ENCODE measurements around the gene BABAM2. TPM values are rescaled to one million over a fixed set of nuclear protein-coding genes. Genes with fewer than 3 reads are reported as not detected.

Gene BABAM2
- total RNA-seq, 1 experiment from 2014 or later = 46.1 TPM

GRCh38 chr2:28335666-28336065 is 445.1 kb downstream of the BABAM2 start:
- ChIA-PET POLR2A (ENCODE audit: unreplicated experiment) (interaction anchor here (0.6 to 0.7 kb wide), 2 partner anchors 583 to 771 kb away, joined by 3 read pairs; no protein-coding TSS in a partner anchor), CTCF (no interaction called here)
- H3K27me3 ChIP-seq (ENCODE audit: insufficient read depth, low read depth) = no peaks in the 10 kb centered on the region
- H3K4me1 ChIP-seq (replicated peaks; ENCODE audit: insufficient read depth) = peaks cover 24% of the 10 kb centered on the region
- intact Hi-C loops (cut with micrococcal nuclease; ENCODE audit: unreplicated experiment) = no loop called here
- DNase-seq = no peak
- H3K4me3 ChIP-seq = no peak overlapping the region
- H3K79me2 ChIP-seq (ENCODE audit: low read depth) = no peaks in the 10 kb centered on the region
- H2AFZ ChIP-seq = no peak overlapping the region
- BruUV-seq (replicated peaks) = no TSS peak
- H4K20me1 ChIP-seq (ENCODE audit: insufficient read depth) = no peaks in the 10 kb centered on the region
- H3K9me2 ChIP-seq (ENCODE audit: insufficient read depth) = no peaks in the 10 kb centered on the region
- no peak overlapping the region for H3K27ac ChIP-seq
- TF ChIP-seq CTCF (conservative IDR thresholded peaks at IDR 0.05) (no peak), EZH2 (IDR thresholded peaks at IDR 0.05; ENCODE audit: low read depth) (no peak)
- H3K9me3 ChIP-seq (ENCODE audit: insufficient read depth, low read depth) = no peaks in the 10 kb centered on the region
- no peaks in the 10 kb centered on the region for H3K36me3 ChIP-seq (ENCODE audit: low read depth)
- no peak overlapping the region for H3K4me2 ChIP-seq
- peaks cover 12% of the 10 kb centered on the region for H3F3A ChIP-seq (ENCODE audit: insufficient read depth, low read depth)

DNA sequence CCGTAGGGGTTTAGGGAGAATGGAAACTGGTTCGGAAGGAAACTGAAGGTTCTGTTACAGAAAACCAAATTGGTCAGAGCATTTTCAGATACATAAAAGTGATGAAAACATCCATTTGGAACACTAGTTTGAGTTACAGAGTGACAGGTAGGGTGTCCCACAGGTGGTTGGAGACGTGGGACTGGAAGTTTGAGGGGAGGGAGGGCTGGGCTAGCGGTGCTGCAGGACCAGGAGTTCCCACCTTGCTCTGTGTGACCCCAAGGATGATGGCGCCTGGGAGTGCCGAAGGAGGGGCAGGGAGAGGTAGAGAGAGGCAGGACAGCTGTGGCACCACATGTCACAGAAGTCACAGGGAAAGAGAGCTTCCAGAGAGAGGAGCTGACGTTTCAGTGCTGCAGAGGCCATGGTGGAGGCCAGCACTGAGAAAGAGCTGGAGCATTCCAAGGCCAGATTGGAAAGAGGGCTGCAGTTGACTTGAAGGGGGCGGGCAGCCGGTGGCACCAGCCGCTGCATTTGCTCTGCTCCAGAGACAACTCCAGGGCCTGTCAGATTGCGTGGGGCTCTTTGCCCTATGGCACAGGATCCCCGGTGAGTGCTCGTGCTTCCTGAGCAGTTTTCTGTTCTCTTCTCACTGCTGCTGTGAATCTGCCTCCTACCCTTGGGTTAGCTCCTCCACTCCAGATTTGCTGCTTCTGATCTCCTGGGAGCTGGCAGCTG is 445.9 kb downstream of the BABAM2 start:
- H3F3A ChIP-seq (ENCODE audit: insufficient read depth, low read depth) = peaks cover 12% of the 10 kb centered on the region
- H3K4me3 ChIP-seq = no peak overlapping the region
- no peaks in the 10 kb centered on the region for H3K27me3 ChIP-seq (ENCODE audit: insufficient read depth, low read depth)
- H3K9me3 ChIP-seq (ENCODE audit: insufficient read depth, low read depth) = no peaks in the 10 kb centered on the region
- H2AFZ ChIP-seq = no peak overlapping the region
- H3K4me1 ChIP-seq (replicated peaks; ENCODE audit: insufficient read depth) = peaks cover 24% of the 10 kb centered on the region
- DNase-seq = no peak
- intact Hi-C loops (cut with micrococcal nuclease; ENCODE audit: unreplicated experiment) = no loop called here
- no peak for TF ChIP-seq EZH2 (IDR thresholded peaks at IDR 0.05; ENCODE audit: low read depth)
- TF ChIP-seq CTCF (conservative IDR thresholded peaks at IDR 0.05) = no peak
- H3K4me2 ChIP-seq = no peak overlapping the region
- CTCF ChIA-PET = no interaction called here
- no peaks in the 10 kb centered on the region for H4K20me1 ChIP-seq (ENCODE audit: insufficient read depth)
- H3K9me2 ChIP-seq (ENCODE audit: insufficient read depth) = no peaks in the 10 kb centered on the region
- BruUV-seq (replicated peaks) = no TSS peak
- no peak overlapping the region for H3K27ac ChIP-seq
- no peaks in the 10 kb centered on the region for H3K36me3 ChIP-seq (ENCODE audit: low read depth)
- H3K79me2 ChIP-seq (ENCODE audit: low read depth) = no peaks in the 10 kb centered on the region
- POLR2A ChIA-PET (ENCODE audit: unreplicated experiment) = interaction anchor here (0.6 to 0.7 kb wide), 2 partner anchors 584 to 770 kb away, joined by 3 read pairs; no protein-coding TSS in a partner anchor

GRCh38 chr2:28336982-28337627 is 446.6 kb downstream of the BABAM2 start:
- Histone ChIP-seq H3K9me2 (ENCODE audit: insufficient read depth) (no peaks in the 10 kb centered on the region), H3K9me3 (ENCODE audit: insufficient read depth, low read depth) (no peaks in the 10 kb centered on the region), H3K4me3 (no peak overlapping the region), H3K36me3 (ENCODE audit: low read depth) (no peaks in the 10 kb centered on the region), H3K27me3 (ENCODE audit: insufficient read depth, low read depth) (no peaks in the 10 kb centered on the region), H3K27ac (no peak overlapping the region), H3K4me2 (no peak overlapping the region), H3F3A (ENCODE audit: insufficient read depth, low read depth) (peaks cover 12% of the 10 kb centered on the region), H2AFZ (no peak overlapping the region), H3K79me2 (ENCODE audit: low read depth) (no peaks in the 10 kb centered on the region), H4K20me1 (ENCODE audit: insufficient read depth) (no peaks in the 10 kb centered on the region), H3K4me1 (replicated peaks; ENCODE audit: insufficient read depth) (peaks cover 26% of the 10 kb centered on the region)
- ChIA-PET POLR2A (ENCODE audit: unreplicated experiment) (no interaction called here), CTCF (no interaction called here)
- TF ChIP-seq CTCF (conservative IDR thresholded peaks at IDR 0.05) (no peak), EZH2 (IDR thresholded peaks at IDR 0.05; ENCODE audit: low read depth) (no peak)
- no TSS peak for BruUV-seq (replicated peaks)
- DNase-seq = peak in 1 of 2 experiments; percentile 17
- intact Hi-C loops (cut with micrococcal nuclease; ENCODE audit: unreplicated experiment) = no loop called here
